ENCODE measurements around the gene CHST11.
"Not testable (repeated sequence)": the region's sequence is repeated elsewhere in the genome, so short reads cannot be mapped to it uniquely, and the experiment has no call there.

Gene CHST11

GRCh38 chr12:104738776-104739642 lies 282.3 kb downstream of the CHST11 start:
- Histone ChIP-seq H3K9ac (peak overlapping the region in 6 of 11 experiments; percentile 47 to 63 (median 61); a peak in 7 of 22 replicates), H3K4me3 (no peak overlapping the region), H3K27me3 (no peaks in the 10 kb centered on the region), H3K36me3 (peaks cover 0 to 10% (median 0%) of the 10 kb centered on the region in 11 experiments; a peak in 2 of 22 replicates), H3K4me2 (peak overlapping the region; percentile 82 to 96 (median 88)), H3K4me1 (peaks cover 93 to 97% (median 95%) of the 10 kb centered on the region in 10 experiments), H3K9me3 (replicated peaks in 1 of 11) (0 out of 22 replicates have a peak, but pooled peaks cover 0 to 4% (median 0%) of the 10 kb centered on the region in 11 experiments), H3K27ac (peak overlapping the region in 9 of 11 experiments; percentile 9 to 76 (median 68); a peak in 15 of 22 replicates), H4K20me1 (peaks cover 3 to 100% (median 65%) of the 10 kb centered on the region in 11 experiments; a peak in 19 of 22 replicates)
- no peak for TF ChIP-seq Cebpa-rat (IDR thresholded peaks at IDR 0.05)

- Histone ChIP-seq H3K4me3 (peak overlapping the region in 9 of 10 experiments; percentile 6 to 37 (median 10); a peak in 7 of 20 replicates), H3K4me1 (peaks cover 78 to 93% (median 83%) of the 10 kb centered on the region in 10 experiments), H4K20me1 (peaks cover 0 to 100% (median 56%) of the 10 kb centered on the region in 11 experiments; a peak in 18 of 22 replicates), H3K9me3 (replicated peaks in 1 of 11) (0 out of 22 replicates have a peak, but pooled peaks cover 0 to 4% (median 0%) of the 10 kb centered on the region in 11 experiments), H3K9ac (peak overlapping the region in 10 of 11 experiments; percentile 0 to 66 (median 56); a peak in 15 of 22 replicates), H3K27ac (peak overlapping the region in 10 of 11 experiments; percentile 56 to 76 (median 70); a peak in 19 of 22 replicates), H3K36me3 (peaks cover 0 to 10% (median 0%) of the 10 kb centered on the region in 11 experiments; a peak in 2 of 22 replicates), H3K4me2 (peak overlapping the region; percentile 82 to 96 (median 88)), H3K27me3 (no peaks in the 10 kb centered on the region)
- no peak for TF ChIP-seq Cebpa-rat (IDR thresholded peaks at IDR 0.05)
Observed at GRCh38 chr12:104740668-104741067, 283.9 kb downstream of the CHST11 start.

GRCh38 chr12:104741077-104741476 lies 284.3 kb downstream of the CHST11 start:
- no peak for TF ChIP-seq Cebpa-rat (IDR thresholded peaks at IDR 0.05)
- Histone ChIP-seq H3K4me3 (peak overlapping the region in 9 of 10 experiments; percentile 6 to 37 (median 10); a peak in 11 of 20 replicates), H3K36me3 (peaks cover 0 to 10% (median 0%) of the 10 kb centered on the region in 11 experiments; a peak in 2 of 22 replicates), H3K27ac (peak overlapping the region in 10 of 11 experiments; percentile 28 to 76 (median 70); a peak in 17 of 22 replicates), H3K27me3 (no peaks in the 10 kb centered on the region), H3K9ac (peak overlapping the region in 10 of 11 experiments; percentile 0 to 63 (median 42); a peak in 13 of 22 replicates), H3K4me1 (peaks cover 78 to 93% (median 83%) of the 10 kb centered on the region in 10 experiments), H4K20me1 (peaks cover 0 to 100% (median 56%) of the 10 kb centered on the region in 11 experiments; a peak in 18 of 22 replicates), H3K9me3 (replicated peaks in 1 of 11) (0 out of 22 replicates have a peak, but pooled peaks cover 0 to 4% (median 0%) of the 10 kb centered on the region in 11 experiments), H3K4me2 (peak overlapping the region; percentile 82 to 96 (median 88))

- H3K36me3 ChIP-seq: peaks cover 0 to 10% (median 0%) of the 10 kb centered on the region in 11 experiments; a peak in 2 of 22 replicates
- H3K27ac ChIP-seq: peak overlapping the region; percentile 21 to 76 (median 68); a peak in 19 of 22 replicates
- no peak for TF ChIP-seq Cebpa-rat (IDR thresholded peaks at IDR 0.05)
- peak overlapping the region; percentile 82 to 96 (median 88) for H3K4me2 ChIP-seq
- 0 out of 22 replicates have a peak, but pooled peaks cover 0 to 4% (median 0%) of the 10 kb centered on the region in 11 experiments for H3K9me3 ChIP-seq (replicated peaks in 1 of 11)
- H3K4me3 ChIP-seq: peak overlapping the region in 3 of 10 experiments; percentile 9 to 37 (median 28); a peak in 3 of 20 replicates
- H3K4me1 ChIP-seq: peaks cover 78 to 93% (median 83%) of the 10 kb centered on the region in 10 experiments
- H3K9ac ChIP-seq: peak overlapping the region in 8 of 11 experiments; percentile 22 to 63 (median 52); a peak in 14 of 22 replicates
- no peaks in the 10 kb centered on the region for H3K27me3 ChIP-seq
- peaks cover 0 to 100% (median 56%) of the 10 kb centered on the region in 11 experiments; a peak in 18 of 22 replicates for H4K20me1 ChIP-seq
Observed at GRCh38 chr12:104741497-104742367, 285.0 kb downstream of the CHST11 start.

GRCh38 chr12:104742551-104743201 lies 285.9 kb downstream of the CHST11 start:
- H3K4me2 ChIP-seq: peak overlapping the region; percentile 82 to 96 (median 88)
- H3K36me3 ChIP-seq: peaks cover 0 to 10% (median 0%) of the 10 kb centered on the region in 11 experiments; a peak in 2 of 22 replicates
- H3K4me1 ChIP-seq: peaks cover 78 to 93% (median 83%) of the 10 kb centered on the region in 10 experiments
- no peak for TF ChIP-seq Cebpa-rat (IDR thresholded peaks at IDR 0.05)
- H3K27me3 ChIP-seq: no peaks in the 10 kb centered on the region
- H3K9ac ChIP-seq: peak overlapping the region; percentile 26 to 54 (median 39); a peak in 17 of 22 replicates
- H3K9me3 ChIP-seq (replicated peaks in 1 of 11): 0 out of 22 replicates have a peak, but pooled peaks cover 0 to 4% (median 0%) of the 10 kb centered on the region in 11 experiments
- peaks cover 0 to 100% (median 56%) of the 10 kb centered on the region in 11 experiments; a peak in 19 of 22 replicates for H4K20me1 ChIP-seq
- H3K4me3 ChIP-seq: peak overlapping the region in 1 of 10 experiments; percentile 1; a peak in 1 of 20 replicates
- H3K27ac ChIP-seq: peak overlapping the region; percentile 21 to 76 (median 68); a peak in 20 of 22 replicates

GRCh38 chr12:104743202-104743580 lies 286.4 kb downstream of the CHST11 start:
- Histone ChIP-seq H3K4me1 (peaks cover 78 to 93% (median 83%) of the 10 kb centered on the region in 10 experiments), H4K20me1 (peaks cover 0 to 100% (median 56%) of the 10 kb centered on the region in 11 experiments; a peak in 19 of 22 replicates), H3K4me3 (no peak overlapping the region), H3K27me3 (no peaks in the 10 kb centered on the region), H3K9ac (peak overlapping the region in 4 of 11 experiments; percentile 26 to 53 (median 41); a peak in 2 of 22 replicates), H3K9me3 (replicated peaks in 1 of 11) (0 out of 22 replicates have a peak, but pooled peaks cover 0 to 4% (median 0%) of the 10 kb centered on the region in 11 experiments), H3K4me2 (peak overlapping the region; percentile 82 to 96 (median 88)), H3K36me3 (peaks cover 0 to 10% (median 0%) of the 10 kb centered on the region in 11 experiments; a peak in 2 of 22 replicates), H3K27ac (peak overlapping the region in 10 of 11 experiments; percentile 21 to 76 (median 70); a peak in 17 of 22 replicates)
- no peak for TF ChIP-seq Cebpa-rat (IDR thresholded peaks at IDR 0.05)

- not testable (repeated sequence) for H3K9ac ChIP-seq; H3K9me3 ChIP-seq (replicated peaks in 1 of 11); H3K4me3 ChIP-seq; H3K27me3 ChIP-seq
- Histone ChIP-seq H3K27ac (peak overlapping the region in 1 of 11 experiments; percentile 75; a peak in 1 of 22 replicates), H3K4me1 (peaks cover 78 to 93% (median 83%) of the 10 kb centered on the region in 10 experiments), H4K20me1 (peaks cover 0 to 100% (median 56%) of the 10 kb centered on the region in 11 experiments; a peak in 19 of 22 replicates), H3K36me3 (peaks cover 0 to 10% (median 0%) of the 10 kb centered on the region in 11 experiments; a peak in 2 of 22 replicates), H3K4me2 (peak overlapping the region in 4 of 11 experiments; percentile 27 to 96 (median 87); a peak in 3 of 22 replicates)
Observed at GRCh38 chr12:104743753-104744548, 287.2 kb downstream of the CHST11 start.
